Astrocyte of the cerebellum (primary cell): ENCODE measurements around the gene MYEOV.

ENCODE experiments used
- DNase-seq: peaks from one replicate; pipeline ENCODE4 v3.0.0-alpha.2; 2011; ENCODE audit warnings: low read depth
- H3K4me3 ChIP-seq: 2 replicates; pipeline ENCODE4 v1.5.1; 2011; ENCODE audit warnings: mild to moderate bottlenecking, low read depth, low read length, moderate library complexity
- in situ Hi-C: cut with HindIII; loops from 2 replicates; pipeline ENCODE4 v1.10.0; 2017; ENCODE audit warnings: low sequenced_read_pairs
- TF ChIP-seq, protein P1 (sequence below): IDR thresholded peaks from 2 replicates; pipeline ENCODE4 v1.5.1; 2012; ENCODE audit warnings: low read length, low read depth, moderate library complexity, mild to moderate bottlenecking; ENCODE audit errors: missing control alignments

MYEOV gene

DNA sequence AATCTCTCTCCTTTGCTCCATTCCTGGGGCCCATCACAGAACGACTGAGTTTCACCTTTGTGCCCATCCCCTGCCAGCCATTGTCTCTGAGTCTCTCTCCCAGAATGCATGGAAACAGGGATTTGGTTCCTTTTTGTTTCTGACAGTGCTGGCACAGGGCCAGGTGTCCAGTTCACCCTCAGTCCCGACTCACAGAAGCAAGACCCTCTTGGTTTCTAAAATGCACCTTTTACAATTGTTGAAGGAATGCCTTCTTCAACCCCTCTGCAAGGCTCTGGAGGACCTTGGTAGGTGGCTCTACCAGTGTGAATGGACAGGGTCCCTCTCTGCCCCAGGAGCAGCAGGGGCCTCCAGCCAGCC lies 5.1 kb upstream of the MYEOV start:
- H3K4me3 ChIP-seq, result no peak overlapping the region
- TF ChIP-seq, protein P1, sequence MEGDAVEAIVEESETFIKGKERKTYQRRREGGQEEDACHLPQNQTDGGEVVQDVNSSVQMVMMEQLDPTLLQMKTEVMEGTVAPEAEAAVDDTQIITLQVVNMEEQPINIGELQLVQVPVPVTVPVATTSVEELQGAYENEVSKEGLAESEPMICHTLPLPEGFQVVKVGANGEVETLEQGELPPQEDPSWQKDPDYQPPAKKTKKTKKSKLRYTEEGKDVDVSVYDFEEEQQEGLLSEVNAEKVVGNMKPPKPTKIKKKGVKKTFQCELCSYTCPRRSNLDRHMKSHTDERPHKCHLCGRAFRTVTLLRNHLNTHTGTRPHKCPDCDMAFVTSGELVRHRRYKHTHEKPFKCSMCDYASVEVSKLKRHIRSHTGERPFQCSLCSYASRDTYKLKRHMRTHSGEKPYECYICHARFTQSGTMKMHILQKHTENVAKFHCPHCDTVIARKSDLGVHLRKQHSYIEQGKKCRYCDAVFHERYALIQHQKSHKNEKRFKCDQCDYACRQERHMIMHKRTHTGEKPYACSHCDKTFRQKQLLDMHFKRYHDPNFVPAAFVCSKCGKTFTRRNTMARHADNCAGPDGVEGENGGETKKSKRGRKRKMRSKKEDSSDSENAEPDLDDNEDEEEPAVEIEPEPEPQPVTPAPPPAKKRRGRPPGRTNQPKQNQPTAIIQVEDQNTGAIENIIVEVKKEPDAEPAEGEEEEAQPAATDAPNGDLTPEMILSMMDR, result no peak
- DNase-seq, result no peak
- in situ Hi-C loops, result no loop called here

DNA sequence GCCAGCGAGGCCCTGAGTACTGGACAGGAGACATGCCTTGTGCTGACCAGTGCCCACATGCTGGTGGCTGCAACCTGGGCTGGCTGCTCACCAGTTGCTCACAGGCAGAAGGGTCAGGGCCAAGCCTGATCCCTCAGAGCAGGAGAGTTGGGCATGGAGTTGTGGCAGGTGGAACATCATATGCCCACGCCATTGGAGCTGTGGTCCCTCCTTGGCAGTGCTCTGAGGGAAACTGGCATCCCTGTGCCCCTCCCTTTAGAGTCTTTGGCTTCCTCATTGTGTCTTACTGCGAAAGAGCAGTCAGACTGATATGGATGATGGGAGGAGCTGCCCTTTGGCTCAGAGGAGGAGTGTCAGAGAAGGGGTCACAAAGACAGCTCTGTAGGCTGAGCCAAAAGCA lies 3.1 kb upstream of the MYEOV start:
- TF ChIP-seq, protein P1, result no peak
- H3K4me3 ChIP-seq, result no peak overlapping the region
- in situ Hi-C loops, result no loop called here
- no peak for DNase-seq

DNA sequence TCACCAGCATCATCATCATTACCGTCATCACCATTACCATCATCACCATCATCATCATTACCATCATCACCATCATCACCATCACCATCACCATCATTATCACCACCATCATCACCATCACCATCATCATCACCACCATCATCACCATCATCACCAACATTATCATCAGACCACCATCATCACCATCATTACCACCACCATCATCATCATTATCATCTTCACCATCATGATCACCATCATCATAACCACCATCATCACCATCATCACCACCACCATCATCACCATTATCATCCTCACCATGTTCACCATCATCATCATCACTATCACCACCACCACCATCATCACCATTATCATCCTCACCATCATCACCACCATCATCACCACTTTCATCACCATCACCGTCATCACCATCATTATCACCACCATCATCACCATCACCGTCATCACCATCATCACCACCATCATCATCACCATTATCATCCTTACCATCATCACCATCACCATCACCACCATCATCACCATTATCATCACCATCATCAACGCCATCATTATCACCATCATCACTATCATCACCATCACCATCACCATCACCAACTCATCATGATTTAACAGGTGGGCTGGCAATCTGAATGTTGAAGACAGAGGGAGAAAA lies 2.4 kb upstream of the MYEOV start:
- no peak overlapping the region for H3K4me3 ChIP-seq
- no peak for DNase-seq
- TF ChIP-seq, protein P1, result no peak
- in situ Hi-C loops, result no loop called here

DNA sequence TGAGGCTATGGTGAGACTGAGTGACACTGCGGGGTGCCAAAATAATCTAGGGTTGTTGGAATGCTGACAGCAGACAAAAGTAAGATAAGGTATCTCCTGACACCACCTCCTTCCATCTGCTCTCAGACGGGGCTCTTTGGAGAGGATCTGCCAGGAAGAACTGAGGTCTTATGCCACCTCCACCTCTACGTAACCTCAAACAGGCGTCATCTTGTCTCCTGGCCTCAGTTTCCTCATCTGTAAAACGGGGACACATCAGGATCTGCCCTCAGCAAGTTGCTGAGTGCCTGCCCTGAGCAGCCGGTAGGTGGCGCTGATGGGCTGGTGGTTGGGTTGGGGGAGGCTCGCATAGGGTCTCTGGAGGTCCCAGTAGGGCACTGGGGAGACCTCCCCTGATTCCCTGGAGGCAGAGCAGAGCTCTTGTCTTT lies 1.7 kb upstream of the MYEOV start:
- TF ChIP-seq, protein P1, result peak; percentile 78
- no peak overlapping the region for H3K4me3 ChIP-seq
- in situ Hi-C loops, result no loop called here
- no peak for DNase-seq

DNA sequence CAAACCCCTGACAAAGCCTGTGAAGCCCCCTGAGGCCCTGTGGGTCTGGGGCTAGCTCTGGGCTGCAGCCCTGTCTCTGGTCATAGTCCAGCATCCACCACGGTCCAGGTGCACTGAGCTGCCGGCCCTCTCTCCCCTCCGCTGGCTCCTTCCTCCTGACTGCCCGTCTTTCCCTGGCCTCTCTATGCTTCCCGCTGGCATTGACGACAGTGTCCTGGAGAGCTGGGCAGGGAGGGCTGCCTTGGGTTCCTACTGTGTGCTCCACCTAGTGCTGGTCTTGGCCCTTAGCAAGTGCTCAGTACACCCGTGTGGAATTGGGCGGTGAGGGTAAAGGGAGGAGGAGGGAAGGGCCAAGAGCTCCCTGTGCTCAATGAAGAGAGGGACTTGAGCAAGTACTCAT lies 868 bp upstream of the MYEOV start:
- TF ChIP-seq, protein P1, result no peak
- DNase-seq, result no peak
- H3K4me3 ChIP-seq, result no peak overlapping the region
- in situ Hi-C loops, result no loop called here

DNA sequence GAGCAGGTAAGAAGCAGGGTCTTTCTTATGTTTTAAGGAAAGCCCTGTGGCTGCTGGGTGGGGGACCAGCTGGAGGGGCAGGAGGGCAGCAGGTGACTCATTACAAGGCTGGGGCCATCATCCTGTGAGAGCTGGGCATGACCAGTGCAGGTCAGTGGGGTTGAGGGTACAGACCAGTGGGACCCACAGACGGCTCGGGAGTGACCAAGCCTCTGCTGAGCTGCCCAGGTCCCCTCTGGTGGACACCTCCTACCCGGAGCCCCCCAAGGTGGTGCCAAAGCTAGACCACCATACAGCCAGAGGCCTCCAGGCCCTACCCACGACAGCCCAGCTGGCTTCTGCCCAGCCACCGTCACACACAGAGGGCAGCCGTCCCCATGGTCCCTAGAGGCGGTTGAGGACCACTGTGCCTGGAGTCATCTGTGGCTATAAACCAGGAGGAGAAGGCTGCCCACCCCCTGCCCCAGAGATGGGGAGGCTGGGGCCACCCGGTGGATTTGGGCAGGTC lies 670 bp downstream of the MYEOV start:
- no peak for DNase-seq
- no peak overlapping the region for H3K4me3 ChIP-seq
- in situ Hi-C loops, result no loop called here
- TF ChIP-seq, protein P1, result no peak
